Activated CD4-positive, alpha-beta T cell treated with anti-CD3 and anti-CD28 coated beads for 36 hours (primary cell): ENCODE data around the gene GCNT4. TPM values are rescaled to one million over a fixed set of nuclear protein-coding genes. Genes with fewer than 3 reads are reported as not detected.

Experiments used
- ATAC-seq: fragments of 200-7000 bp; cut with Tn5 transposase; one replicate; pipeline ENCODE4 v1.10.0; 2021; ENCODE audit warnings: mild to moderate bottlenecking, moderate library complexity
- CTCF ChIA-PET: fragments of 350-600 bp; sonication (Branson Sonifier 250); formaldehyde crosslinking; loops from one replicate; lab custom pipeline; 2021; ENCODE audit warnings: antibody characterized with exemption; lab: Charles Lee
- POLR2A ChIA-PET: fragments of 350-600 bp; sonication (Branson Sonifier 250); formaldehyde crosslinking; loops from one replicate; lab custom pipeline; 2021; ENCODE audit warnings: antibody characterized with exemption, inconsistent platforms; lab: Charles Lee
- DNase-seq: peaks from one replicate; pipeline ENCODE4 v3.0.0-alpha.2; 2020
- H3K27ac Mint-ChIP-seq: one replicate; pipeline ENCODE4 v1.8.0; 2021; ENCODE audit warnings: mixed read lengths
- H3K27me3 Mint-ChIP-seq: one replicate; pipeline ENCODE4 v1.8.0; 2021; ENCODE audit warnings: mixed read lengths
- H3K36me3 Mint-ChIP-seq: one replicate; pipeline ENCODE4 v1.8.0; 2021; ENCODE audit warnings: low read depth, mixed read lengths
- H3K4me1 Mint-ChIP-seq: one replicate; pipeline ENCODE4 v1.8.0; 2021; ENCODE audit warnings: mixed read lengths
- H3K4me3 Mint-ChIP-seq: one replicate; pipeline ENCODE4 v1.8.0; 2021; ENCODE audit warnings: mild to moderate bottlenecking, moderate library complexity, mixed read lengths
- H3K9me3 Mint-ChIP-seq: one replicate; pipeline ENCODE4 v1.8.0; 2021; ENCODE audit warnings: low read depth, mixed read lengths
- intact Hi-C, 2 experiments: fragments of 100-400 bp; cut with DNase I in 1 of 2; cut with micrococcal nuclease in 1 of 2; formaldehyde crosslinking; loops; one replicate each; pipeline versions ENCODE4 v1.14.2 to v1.15.1; 2022 to 2024; cut with DNase I, micrococcal nuclease
- total RNA-seq, 2 experiments: library from RNA; stranded (reverse); gene quantifications; one replicate each; pipeline ENCODE4 v1.2.3, GENCODE V29; 2021

GCNT4 gene
- total RNA-seq, 2 experiments from 2014 or later, result 1.9 to 2.1 TPM

DNA sequence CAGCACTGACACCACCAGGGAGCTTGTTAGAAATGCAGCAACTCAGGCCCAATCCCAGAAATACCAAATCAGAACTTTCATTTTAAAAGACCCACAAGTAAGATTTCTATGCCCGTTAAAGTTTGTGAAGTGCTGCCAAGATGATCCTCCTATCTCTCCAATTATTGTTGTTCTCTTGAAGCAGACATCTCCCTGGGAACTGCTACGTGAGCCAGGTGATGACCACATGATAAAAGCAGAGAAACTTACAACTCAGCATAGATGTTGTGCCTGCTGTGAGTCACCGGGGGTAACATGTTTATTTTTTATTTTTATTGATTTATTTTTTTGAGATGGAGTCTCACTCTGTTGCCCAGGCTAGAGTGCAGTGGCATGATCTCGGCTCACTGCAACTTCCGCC is 34.4 kb downstream of the GCNT4 start:
- no peaks in the 10 kb centered on the region for H3K9me3 Mint-ChIP-seq
- DNase-seq, result no peak
- H3K27ac Mint-ChIP-seq, result no peak overlapping the region
- ATAC-seq, result no peak
- ChIA-PET POLR2A (no interaction called here), CTCF (no interaction called here)
- peaks cover 6% of the 10 kb centered on the region for H3K4me1 Mint-ChIP-seq
- no peaks in the 10 kb centered on the region for H3K27me3 Mint-ChIP-seq
- no peak overlapping the region for H3K4me3 Mint-ChIP-seq
- intact Hi-C loops, result no loop called here
- H3K36me3 Mint-ChIP-seq, result no peaks in the 10 kb centered on the region

DNA sequence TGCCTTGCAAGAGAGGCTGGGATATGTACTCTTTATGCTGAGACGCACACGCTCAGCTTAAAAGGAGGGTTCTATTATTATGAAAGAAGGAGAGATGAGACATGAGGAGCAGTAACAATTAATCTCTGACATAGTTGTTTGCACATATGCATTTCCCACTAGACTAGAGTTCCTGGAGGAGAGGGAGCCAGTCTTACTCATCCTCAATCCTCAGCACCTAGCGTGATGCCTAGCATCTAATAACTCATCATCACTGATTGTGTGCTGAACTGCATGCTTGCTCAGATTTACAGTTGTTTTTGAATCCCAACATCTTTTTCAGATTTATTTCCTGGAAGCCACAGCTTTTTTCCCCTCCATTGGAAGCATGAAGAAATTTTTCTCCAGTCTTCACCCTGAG is 35.5 kb downstream of the GCNT4 start:
- Mint-ChIP-seq H3K9me3 (no peaks in the 10 kb centered on the region), H3K4me1 (peaks cover 3% of the 10 kb centered on the region), H3K27me3 (no peaks in the 10 kb centered on the region), H3K27ac (no peak overlapping the region), H3K36me3 (no peaks in the 10 kb centered on the region), H3K4me3 (no peak overlapping the region)
- ChIA-PET POLR2A (no interaction called here), CTCF (no interaction called here)
- ATAC-seq (no peak), DNase-seq (no peak)
- intact Hi-C loops, result no loop called here

DNA sequence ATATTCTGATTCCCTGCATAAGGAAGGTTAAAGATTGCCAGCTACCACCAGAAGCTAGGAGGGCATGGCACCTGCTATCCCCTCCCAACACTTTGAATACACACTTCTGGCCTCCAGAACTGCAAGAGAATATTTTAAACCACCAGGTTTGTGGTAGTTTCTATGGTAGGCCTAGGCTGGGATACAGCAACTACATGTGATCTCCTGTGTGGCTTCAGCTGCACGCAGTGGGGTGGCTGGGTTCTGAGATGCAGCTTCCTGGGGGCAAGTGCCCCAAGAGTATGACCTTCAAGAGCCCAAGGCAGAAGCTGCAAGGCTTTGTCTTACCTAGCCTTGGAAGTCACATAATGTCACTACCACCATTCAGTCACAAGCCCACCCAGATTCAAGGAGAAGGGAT is 39.6 kb downstream of the GCNT4 start:
- ChIA-PET CTCF (no interaction called here), POLR2A (interaction anchor here (0.6 kb wide), 1 partner anchor 45 kb away, joined by 3 read pairs; no protein-coding TSS in a partner anchor)
- no peaks in the 10 kb centered on the region for H3K9me3 Mint-ChIP-seq
- H3K27me3 Mint-ChIP-seq, result no peaks in the 10 kb centered on the region
- DNase-seq (no peak), ATAC-seq (no peak)
- H3K36me3 Mint-ChIP-seq, result no peaks in the 10 kb centered on the region
- H3K4me3 Mint-ChIP-seq, result no peak overlapping the region
- no peak overlapping the region for H3K27ac Mint-ChIP-seq
- H3K4me1 Mint-ChIP-seq, result no peaks in the 10 kb centered on the region
- intact Hi-C loops, result no loop called here

DNA sequence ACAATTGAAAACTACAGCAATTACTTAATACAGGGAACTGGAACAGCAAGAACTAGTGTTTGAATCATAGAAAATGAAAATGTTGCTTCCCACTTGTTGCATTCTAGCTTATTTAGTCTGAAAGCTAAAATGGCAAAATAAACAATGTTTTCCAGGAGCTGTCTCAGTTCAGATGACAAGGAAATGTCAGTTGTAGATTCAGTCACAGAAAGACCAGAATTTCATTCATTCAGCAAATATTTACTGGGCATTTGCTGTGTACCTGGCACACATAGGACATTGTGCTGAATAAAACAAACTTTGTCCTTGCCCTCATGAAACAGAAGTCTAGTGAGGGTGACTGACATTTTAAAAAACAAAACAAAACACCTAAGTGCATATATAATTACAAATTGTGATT is 41.5 kb downstream of the GCNT4 start:
- POLR2A ChIA-PET, result no interaction called here
- H3K4me1 Mint-ChIP-seq, result no peaks in the 10 kb centered on the region
- H3K27ac Mint-ChIP-seq, result no peak overlapping the region
- no peak for ATAC-seq
- peaks cover 3% of the 10 kb centered on the region for H3K36me3 Mint-ChIP-seq
- no peaks in the 10 kb centered on the region for H3K9me3 Mint-ChIP-seq
- CTCF ChIA-PET, result interaction anchor here (1.0 kb wide), 1 partner anchor 40 kb away, joined by 3 read pairs; no protein-coding TSS in a partner anchor
- DNase-seq, result no peak
- H3K4me3 Mint-ChIP-seq, result no peak overlapping the region
- intact Hi-C loops, result no loop called here
- H3K27me3 Mint-ChIP-seq, result no peaks in the 10 kb centered on the region

DNA sequence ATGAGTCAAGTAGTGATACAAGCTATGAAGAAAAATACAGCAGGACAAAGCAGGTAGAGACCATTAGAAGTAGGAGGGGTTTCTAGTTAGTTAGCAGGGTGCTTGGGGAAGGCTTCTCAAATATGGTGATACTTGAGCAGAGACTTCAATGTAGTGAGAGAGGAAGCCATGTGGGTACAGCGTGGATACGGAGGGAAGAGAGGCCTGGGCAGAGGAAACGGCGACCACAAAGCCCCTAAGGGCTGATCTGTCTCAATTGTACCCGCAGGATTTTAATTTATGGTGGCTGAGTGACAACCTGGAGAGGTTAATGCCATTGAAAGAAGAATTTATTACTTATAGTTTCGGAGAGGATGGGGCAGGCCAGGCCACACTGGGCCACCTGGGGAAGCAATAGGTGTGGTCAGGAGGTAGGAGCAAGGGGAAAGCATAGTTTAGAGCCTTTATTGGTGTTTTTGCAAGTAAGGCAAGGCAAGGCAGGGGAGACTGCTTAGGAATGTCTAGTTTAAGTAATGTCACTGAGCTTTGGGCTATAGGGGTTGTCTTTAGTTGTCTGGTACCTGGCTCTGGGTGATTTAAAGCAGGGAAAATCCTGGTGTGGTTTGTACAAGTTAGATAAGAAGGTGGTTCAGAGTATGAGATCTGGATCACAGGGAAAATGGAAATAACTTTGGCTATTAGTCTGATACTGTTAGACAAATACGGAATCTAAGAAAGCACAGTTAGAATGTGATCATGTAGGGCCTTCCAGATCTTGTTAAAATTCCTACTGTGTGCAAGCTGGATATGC is 42.6 kb downstream of the GCNT4 start:
- peaks cover 6% of the 10 kb centered on the region for H3K36me3 Mint-ChIP-seq
- H3K4me1 Mint-ChIP-seq, result no peaks in the 10 kb centered on the region
- DNase-seq (no peak), ATAC-seq (no peak)
- intact Hi-C loops, result no loop called here
- no peak overlapping the region for H3K4me3 Mint-ChIP-seq
- CTCF ChIA-PET, result interaction anchor here (0.6 kb wide), 1 partner anchor 1555 kb away, joined by 3 read pairs; no protein-coding TSS in a partner anchor
- H3K27ac Mint-ChIP-seq, result no peak overlapping the region
- H3K9me3 Mint-ChIP-seq, result peaks cover 4% of the 10 kb centered on the region
- H3K27me3 Mint-ChIP-seq, result no peaks in the 10 kb centered on the region
- POLR2A ChIA-PET, result interaction anchor here (0.6 kb wide), 1 partner anchor 237 kb away, joined by 3 read pairs; no protein-coding TSS in a partner anchor

DNA sequence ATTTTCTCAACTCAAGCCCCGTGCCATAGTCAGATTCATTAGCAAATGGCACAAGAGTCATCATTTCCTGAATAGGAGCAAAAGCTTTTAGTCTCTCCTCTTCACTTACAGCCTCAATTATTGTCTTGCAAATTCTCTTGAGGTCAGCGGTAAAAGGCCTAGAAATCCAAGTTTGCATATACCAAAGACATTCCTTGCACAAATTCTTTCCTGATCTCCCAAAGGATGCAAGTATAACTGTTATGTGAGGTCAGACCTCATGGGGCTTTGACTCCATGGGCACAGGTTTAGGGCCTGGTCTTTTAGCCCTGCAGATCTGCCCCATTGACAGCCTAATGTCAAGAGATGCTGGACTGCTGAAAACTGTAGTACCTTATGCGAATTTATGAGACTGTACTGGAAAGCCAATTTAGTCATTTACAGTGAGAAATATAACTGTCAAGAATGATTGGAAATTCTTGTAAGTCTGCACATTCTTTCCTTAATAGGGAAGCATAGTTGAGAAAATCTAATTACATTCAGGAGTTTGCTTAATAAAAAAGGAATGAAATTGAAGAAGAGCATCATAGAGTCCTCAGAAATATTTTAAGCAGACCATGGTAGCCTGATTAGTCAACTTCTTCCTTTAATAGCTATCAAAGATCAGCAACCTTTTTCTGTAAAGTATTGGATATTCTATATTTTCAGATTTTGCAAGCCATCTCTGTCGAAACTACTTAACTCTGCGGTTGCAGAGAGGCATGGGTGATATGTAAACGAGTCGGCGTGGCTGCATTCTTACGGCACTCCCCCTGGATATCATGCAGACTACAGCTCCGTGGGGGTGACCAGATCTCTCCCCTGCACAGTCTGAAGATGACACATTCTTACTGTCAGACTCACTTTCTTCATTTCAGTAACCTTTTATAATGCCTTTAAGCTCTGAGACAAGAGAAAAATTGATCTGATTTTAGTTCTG is 45.2 kb downstream of the GCNT4 start:
- intact Hi-C loops, result no loop called here
- CTCF ChIA-PET, result no interaction called here
- H3K27me3 Mint-ChIP-seq, result no peaks in the 10 kb centered on the region
- no peak overlapping the region for H3K4me3 Mint-ChIP-seq
- H3K27ac Mint-ChIP-seq, result no peak overlapping the region
- peaks cover 6% of the 10 kb centered on the region for H3K9me3 Mint-ChIP-seq
- no peaks in the 10 kb centered on the region for H3K4me1 Mint-ChIP-seq
- DNase-seq (no peak), ATAC-seq (no peak)
- POLR2A ChIA-PET, result no interaction called here
- peaks cover 9% of the 10 kb centered on the region for H3K36me3 Mint-ChIP-seq

DNA sequence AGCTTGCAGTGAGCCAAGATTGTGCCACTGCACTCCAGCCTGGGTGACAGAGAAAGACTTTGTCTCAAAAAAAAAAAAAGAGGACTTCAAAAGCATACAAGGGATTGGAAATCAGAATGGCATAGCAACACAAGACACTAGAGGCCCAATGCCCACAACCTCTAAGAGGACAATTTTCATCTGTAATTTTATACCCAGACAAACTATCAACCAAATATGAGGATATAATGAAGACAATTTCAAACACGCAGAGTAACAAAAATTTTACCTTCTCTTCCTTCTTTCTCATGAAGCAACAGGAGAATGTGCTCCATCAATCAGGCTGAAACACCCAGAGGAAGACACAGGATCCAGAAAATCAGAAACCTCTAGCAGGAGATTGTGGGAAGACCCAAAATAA is 46.8 kb downstream of the GCNT4 start:
- H3K4me3 Mint-ChIP-seq, result no peak overlapping the region
- POLR2A ChIA-PET, result no interaction called here

More for the DNA sequence above, 46.8 kb downstream of the GCNT4 start:
- H3K36me3 Mint-ChIP-seq, result peaks cover 9% of the 10 kb centered on the region
- intact Hi-C loops, result no loop called here
- H3K4me1 Mint-ChIP-seq, result no peaks in the 10 kb centered on the region
- DNase-seq (no peak), ATAC-seq (no peak)
- peaks cover 6% of the 10 kb centered on the region for H3K9me3 Mint-ChIP-seq
- H3K27ac Mint-ChIP-seq, result no peak overlapping the region
- CTCF ChIA-PET, result no interaction called here
- no peaks in the 10 kb centered on the region for H3K27me3 Mint-ChIP-seq

Other genes starting within 250 kb of the GCNT4 start
- gene FAM169A, start 186.2 kb downstream of the GCNT4 start, total RNA-seq, result 1 to 10 TPM; 6.1 to 9.1 TPM
- gene ANKRD31, start 184.3 kb upstream of the GCNT4 start, total RNA-seq, result under 1 TPM; 0.66 to 0.67 TPM